ENCODE measurements around the gene SPOCK1. TPM values are rescaled to one million over a fixed set of nuclear protein-coding genes. Genes with fewer than 3 reads are reported as not detected.

Gene SPOCK1
- total and polyA plus RNA-seq, 2 of the 13 experiments (the other 11 are each of a cell fraction or from before 2014, with no cell fraction given) = 0.18 to 0.29 TPM

DNA sequence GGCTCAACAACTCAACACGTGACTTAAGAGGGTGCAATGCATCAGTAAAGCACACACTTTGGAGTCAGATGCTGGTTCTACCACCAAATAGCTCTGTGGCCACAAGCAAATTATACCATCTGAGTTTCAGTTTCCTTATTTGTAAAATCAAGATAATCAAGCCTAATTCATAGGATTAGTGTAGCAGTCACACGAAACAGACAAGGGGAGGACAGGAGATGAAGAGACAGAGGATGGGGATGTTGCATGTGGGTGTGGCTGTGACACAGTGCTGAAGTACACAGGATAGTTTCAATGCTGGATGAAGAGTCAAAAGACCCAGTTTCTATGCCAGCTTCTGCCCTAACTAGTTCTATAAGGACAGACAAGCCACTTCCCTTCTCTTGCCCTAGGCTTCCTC lies 60.2 kb downstream of the SPOCK1 start:
- CTCF ChIA-PET (ENCODE audit: low intra/inter-chr PET ratio, low total read pairs) = no interaction called here
- no peaks in the 10 kb centered on the region for H4K20me1 ChIP-seq (ENCODE audit: insufficient read depth, low read length)
- no peaks in the 10 kb centered on the region for H3K79me2 ChIP-seq (ENCODE audit: insufficient read depth, low read length)
- H3K9ac ChIP-seq (ENCODE audit: insufficient read depth, low read depth, low read length) = no peak overlapping the region
- no peaks in the 10 kb centered on the region for H3K9me3 ChIP-seq (ENCODE audit: low read length)
- 0% methylated on average over 2 of the region's 2 CpGs for WGBS (ENCODE audit: low lambda C conversion rate)
- POLR2A ChIA-PET = no interaction called here
- no peak overlapping the region for H3K27ac ChIP-seq (ENCODE audit: extremely low read length, insufficient read depth, low read length)
- BruUV-seq (replicated peaks) = no TSS peak
- H3K4me2 ChIP-seq (ENCODE audit: low read depth, low read length) = no peak overlapping the region
- no peaks in the 10 kb centered on the region; a peak in 1 of 5 replicates for H3K27me3 ChIP-seq (ENCODE audit: control insufficient read depth in 1 of 2, insufficient read depth in 2 of 2, low read length in 2 of 2)
- intact Hi-C loops (cut with micrococcal nuclease; ENCODE audit: unreplicated experiment) (no loop called here), in situ Hi-C loops (cut with HindIII; ENCODE audit: extremely low pct_ligation_motif_present, low pct_unique_long_range_greater_than_20kb) (no loop called here)
- H3K36me3 ChIP-seq (replicated peaks in 1 of 2; ENCODE audit: control insufficient read depth in 1 of 2, insufficient read depth in 2 of 2, low read length in 2 of 2) = no peaks in the 10 kb centered on the region
- FAIRE-seq (no peak), ATAC-seq (no peak), DNase-seq (ENCODE audit: low spot score) (no peak)
- no peak overlapping the region for H2AFZ ChIP-seq (ENCODE audit: low read length)
- no peak overlapping the region for H3K4me3 ChIP-seq (replicated peaks in 1 of 3; ENCODE audit: insufficient read depth in 1 of 3, low read depth in 2 of 3, low read length in 3 of 3)
- no peaks in the 10 kb centered on the region for H3K4me1 ChIP-seq (ENCODE audit: insufficient read depth, low read length)
- TF ChIP-seq ZBTB21 (CRISPR knock-in tag; IDR thresholded peaks at IDR 0.05) = no peak
- TF ChIP-seq, protein P1, sequence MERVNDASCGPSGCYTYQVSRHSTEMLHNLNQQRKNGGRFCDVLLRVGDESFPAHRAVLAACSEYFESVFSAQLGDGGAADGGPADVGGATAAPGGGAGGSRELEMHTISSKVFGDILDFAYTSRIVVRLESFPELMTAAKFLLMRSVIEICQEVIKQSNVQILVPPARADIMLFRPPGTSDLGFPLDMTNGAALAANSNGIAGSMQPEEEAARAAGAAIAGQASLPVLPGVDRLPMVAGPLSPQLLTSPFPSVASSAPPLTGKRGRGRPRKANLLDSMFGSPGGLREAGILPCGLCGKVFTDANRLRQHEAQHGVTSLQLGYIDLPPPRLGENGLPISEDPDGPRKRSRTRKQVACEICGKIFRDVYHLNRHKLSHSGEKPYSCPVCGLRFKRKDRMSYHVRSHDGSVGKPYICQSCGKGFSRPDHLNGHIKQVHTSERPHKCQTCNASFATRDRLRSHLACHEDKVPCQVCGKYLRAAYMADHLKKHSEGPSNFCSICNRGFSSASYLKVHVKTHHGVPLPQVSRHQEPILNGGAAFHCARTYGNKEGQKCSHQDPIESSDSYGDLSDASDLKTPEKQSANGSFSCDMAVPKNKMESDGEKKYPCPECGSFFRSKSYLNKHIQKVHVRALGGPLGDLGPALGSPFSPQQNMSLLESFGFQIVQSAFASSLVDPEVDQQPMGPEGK (CRISPR knock-in tag; IDR thresholded peaks at IDR 0.05) = no peak
- no peak for TF ChIP-seq ZBTB7B (CRISPR knock-in tag; IDR thresholded peaks at IDR 0.05)
- no peak for TF ChIP-seq ZNF530 (CRISPR knock-in tag; IDR thresholded peaks at IDR 0.05; ENCODE audit: low read depth)
- no peak for TF ChIP-seq RAD51 (IDR thresholded peaks at IDR 0.05; ENCODE audit: borderline replicate concordance)
- no peak for TF ChIP-seq KDM1A (CRISPR knock-in tag; IDR thresholded peaks at IDR 0.05)
- TF ChIP-seq NCOA2 (CRISPR knock-in tag; IDR thresholded peaks at IDR 0.05) = no peak

DNA sequence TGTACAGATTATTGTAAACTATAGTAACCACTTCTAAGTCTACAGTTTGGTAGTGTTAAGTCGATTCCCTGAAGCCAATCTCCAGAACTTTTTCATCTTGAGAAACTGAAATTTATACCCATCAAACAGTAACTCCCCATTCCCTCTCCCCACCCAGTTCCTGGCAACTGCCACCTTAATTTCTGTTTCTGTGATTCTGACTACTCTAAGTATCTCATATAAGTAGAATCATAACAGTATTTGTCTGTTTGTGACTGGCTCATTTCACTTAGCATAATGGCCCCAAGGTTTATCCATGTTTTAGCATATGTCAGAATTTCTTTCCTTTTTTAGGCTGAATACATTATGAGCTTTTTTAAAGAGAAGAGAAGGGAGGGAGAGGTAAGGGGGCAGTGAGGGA lies 61.4 kb downstream of the SPOCK1 start:
- intact Hi-C loops (cut with micrococcal nuclease; ENCODE audit: unreplicated experiment) = no loop called here
- no TSS peak for BruUV-seq (replicated peaks)
- CTCF ChIA-PET (ENCODE audit: low intra/inter-chr PET ratio, low total read pairs) = no interaction called here

More for the DNA sequence above, 61.4 kb downstream of the SPOCK1 start:
- DNase-seq (ENCODE audit: low spot score) (no peak), FAIRE-seq (no peak), ATAC-seq (no peak)
- Histone ChIP-seq H3K79me2 (ENCODE audit: insufficient read depth, low read length) (no peaks in the 10 kb centered on the region), H3K9me3 (ENCODE audit: low read length) (no peaks in the 10 kb centered on the region), H3K4me1 (ENCODE audit: insufficient read depth, low read length) (no peaks in the 10 kb centered on the region), H4K20me1 (ENCODE audit: insufficient read depth, low read length) (no peaks in the 10 kb centered on the region), H2AFZ (ENCODE audit: low read length) (no peak overlapping the region), H3K4me3 (replicated peaks in 1 of 3; ENCODE audit: insufficient read depth in 1 of 3, low read depth in 2 of 3, low read length in 3 of 3) (no peak overlapping the region), H3K36me3 (replicated peaks in 1 of 2; ENCODE audit: control insufficient read depth in 1 of 2, insufficient read depth in 2 of 2, low read length in 2 of 2) (no peaks in the 10 kb centered on the region), H3K27me3 (ENCODE audit: control insufficient read depth in 1 of 2, insufficient read depth in 2 of 2, low read length in 2 of 2) (no peaks in the 10 kb centered on the region; a peak in 1 of 5 replicates), H3K4me2 (ENCODE audit: low read depth, low read length) (no peak overlapping the region), H3K9ac (ENCODE audit: insufficient read depth, low read depth, low read length) (no peak overlapping the region), H3K27ac (ENCODE audit: extremely low read length, insufficient read depth, low read length) (no peak overlapping the region)
- POLR2A ChIA-PET = no interaction called here
- in situ Hi-C loops (cut with HindIII; ENCODE audit: extremely low pct_ligation_motif_present, low pct_unique_long_range_greater_than_20kb) = no loop called here
- TF ChIP-seq GLI4 (CRISPR knock-in tag; IDR thresholded peaks at IDR 0.05; ENCODE audit: borderline replicate concordance) = no peak
- no peak for TF ChIP-seq KLF11 (CRISPR knock-in tag; IDR thresholded peaks at IDR 0.05)
- no peak for TF ChIP-seq CREB1 (IDR thresholded peaks at IDR 0.05)
- no peak for TF ChIP-seq CREB1 (CRISPR knock-in tag; IDR thresholded peaks at IDR 0.05)
- no peak for TF ChIP-seq ZFP90 (CRISPR knock-in tag; IDR thresholded peaks at IDR 0.05; ENCODE audit: borderline replicate concordance)
- no peak for TF ChIP-seq ISX (CRISPR knock-in tag; conservative IDR thresholded peaks at IDR 0.05)
- no peak for TF ChIP-seq ZNF329 (CRISPR knock-in tag; IDR thresholded peaks at IDR 0.05; ENCODE audit: low read depth)
- no peak for TF ChIP-seq GZF1 (CRISPR knock-in tag; IDR thresholded peaks at IDR 0.05)
- no peak for TF ChIP-seq ZNF382 (CRISPR knock-in tag; IDR thresholded peaks at IDR 0.05; ENCODE audit: borderline replicate concordance)
- WGBS (ENCODE audit: low lambda C conversion rate) = 0% methylated on average over 1 of the region's 1 CpG
